ENCODE measurements around the gene CRACDL. TPM values are rescaled to one million over a fixed set of nuclear protein-coding genes. Genes with fewer than 3 reads are reported as not detected.
"Not testable (repeated sequence)": the region's sequence is repeated elsewhere in the genome, so short reads cannot be mapped to it uniquely, and the experiment has no call there.

CRACDL gene
- total RNA-seq, 1 donor from 2014 or later: 17.8 TPM

GRCh38 chr2:98901702-98902101 lies 34.3 kb downstream of the CRACDL start:
- H3K27ac ChIP-seq: no peak overlapping the region
- H3K9me3 ChIP-seq: no peaks in the 10 kb centered on the region
- H3K4me3 ChIP-seq: no peak overlapping the region
- ATAC-seq: no peak
- H3K27me3 ChIP-seq (ENCODE audit: low read depth): no peaks in the 10 kb centered on the region
- DNase-seq: no peak
- H3K4me1 ChIP-seq: no peaks in the 10 kb centered on the region
- intact Hi-C loops (cut with DNase I): no loop called here
- no peak for TF ChIP-seq CTCF (IDR thresholded peaks at IDR 0.05)
- no peaks in the 10 kb centered on the region for H3K36me3 ChIP-seq

GRCh38 chr2:98901291-98901690 lies 34.7 kb downstream of the CRACDL start:
- intact Hi-C loops (cut with DNase I): no loop called here
- Histone ChIP-seq H3K27me3 (ENCODE audit: low read depth) (no peaks in the 10 kb centered on the region), H3K27ac (peak overlapping the region; percentile 15), H3K4me1 (no peaks in the 10 kb centered on the region), H3K36me3 (no peaks in the 10 kb centered on the region), H3K9me3 (no peaks in the 10 kb centered on the region), H3K4me3 (no peak overlapping the region)
- no peak for TF ChIP-seq CTCF (IDR thresholded peaks at IDR 0.05)
- DNase-seq: no peak
- no peak for ATAC-seq

- intact Hi-C loops (cut with DNase I): no loop called here
- Histone ChIP-seq H3K27me3 (ENCODE audit: low read depth) (no peaks in the 10 kb centered on the region), H3K4me1 (no peaks in the 10 kb centered on the region), H3K4me3 (no peak overlapping the region), H3K36me3 (no peaks in the 10 kb centered on the region), H3K27ac (peak overlapping the region; percentile 15), H3K9me3 (no peaks in the 10 kb centered on the region)
- DNase-seq: peak; percentile 83
- peak; percentile 91 for ATAC-seq
- no peak for TF ChIP-seq CTCF (IDR thresholded peaks at IDR 0.05)
These were observed 35.3 kb downstream of the CRACDL start for GRCh38 chr2:98900721-98901120.

GRCh38 chr2:98899703-98900078 lies 36.3 kb downstream of the CRACDL start:
- ATAC-seq; H3K4me1 ChIP-seq; H3K27me3 ChIP-seq (ENCODE audit: low read depth); H3K4me3 ChIP-seq; H3K9me3 ChIP-seq; DNase-seq; H3K36me3 ChIP-seq; intact Hi-C loops (cut with DNase I); H3K27ac ChIP-seq: not testable (repeated sequence)

- intact Hi-C loops (cut with DNase I): no loop called here
- DNase-seq (peak; percentile 63), ATAC-seq (peak; percentile 78 to 79)
- Histone ChIP-seq H3K27ac (peak overlapping the region; percentile 18), H3K4me1 (no peaks in the 10 kb centered on the region), H3K36me3 (no peaks in the 10 kb centered on the region), H3K4me3 (no peak overlapping the region), H3K27me3 (ENCODE audit: low read depth) (no peaks in the 10 kb centered on the region), H3K9me3 (no peaks in the 10 kb centered on the region)
- TF ChIP-seq CTCF (IDR thresholded peaks at IDR 0.05): no peak
These were observed 36.9 kb downstream of the CRACDL start for GRCh38 chr2:98899041-98899702.

GRCh38 chr2:98898423-98898841 lies 37.6 kb downstream of the CRACDL start:
- no peak for TF ChIP-seq CTCF (IDR thresholded peaks at IDR 0.05)
- H3K27me3 ChIP-seq (ENCODE audit: low read depth): no peaks in the 10 kb centered on the region
- no peaks in the 10 kb centered on the region for H3K4me1 ChIP-seq
- no peaks in the 10 kb centered on the region for H3K36me3 ChIP-seq
- no peaks in the 10 kb centered on the region for H3K9me3 ChIP-seq
- H3K4me3 ChIP-seq: no peak overlapping the region
- no peak for ATAC-seq
- intact Hi-C loops (cut with DNase I): no loop called here
- DNase-seq: no peak
- no peak overlapping the region for H3K27ac ChIP-seq

Data from lower lobe of right lung (tissue), 2 donors.